Measurements from ENCODE around the gene CD59.

CD59 gene

GRCh38 chr11:33775467-33775807 lies 39.2 kb upstream of the CD59 start:
- no peak for TF ChIP-seq CTCF (IDR thresholded peaks at IDR 0.05; ENCODE audit: low read depth, low read length, missing control alignments)

GRCh38 chr11:33774736-33775466 lies 38.7 kb upstream of the CD59 start:
- no peak for TF ChIP-seq CTCF (IDR thresholded peaks at IDR 0.05; ENCODE audit: low read depth, low read length, missing control alignments)
- in situ Hi-C loops (cut with HindIII; ENCODE audit: low sequenced_read_pairs), result no loop called here
- no peak for DNase-seq (ENCODE audit: low read depth)
- H3K4me3 ChIP-seq (ENCODE audit: low read depth, low read length), result peak overlapping the region; percentile 93

More at GRCh38 chr11:33775467-33775807, 39.2 kb upstream of the CD59 start:
- H3K4me3 ChIP-seq (ENCODE audit: low read depth, low read length), result no peak overlapping the region
- in situ Hi-C loops (cut with HindIII; ENCODE audit: low sequenced_read_pairs), result no loop called here
- DNase-seq (ENCODE audit: low read depth), result no peak

DNA sequence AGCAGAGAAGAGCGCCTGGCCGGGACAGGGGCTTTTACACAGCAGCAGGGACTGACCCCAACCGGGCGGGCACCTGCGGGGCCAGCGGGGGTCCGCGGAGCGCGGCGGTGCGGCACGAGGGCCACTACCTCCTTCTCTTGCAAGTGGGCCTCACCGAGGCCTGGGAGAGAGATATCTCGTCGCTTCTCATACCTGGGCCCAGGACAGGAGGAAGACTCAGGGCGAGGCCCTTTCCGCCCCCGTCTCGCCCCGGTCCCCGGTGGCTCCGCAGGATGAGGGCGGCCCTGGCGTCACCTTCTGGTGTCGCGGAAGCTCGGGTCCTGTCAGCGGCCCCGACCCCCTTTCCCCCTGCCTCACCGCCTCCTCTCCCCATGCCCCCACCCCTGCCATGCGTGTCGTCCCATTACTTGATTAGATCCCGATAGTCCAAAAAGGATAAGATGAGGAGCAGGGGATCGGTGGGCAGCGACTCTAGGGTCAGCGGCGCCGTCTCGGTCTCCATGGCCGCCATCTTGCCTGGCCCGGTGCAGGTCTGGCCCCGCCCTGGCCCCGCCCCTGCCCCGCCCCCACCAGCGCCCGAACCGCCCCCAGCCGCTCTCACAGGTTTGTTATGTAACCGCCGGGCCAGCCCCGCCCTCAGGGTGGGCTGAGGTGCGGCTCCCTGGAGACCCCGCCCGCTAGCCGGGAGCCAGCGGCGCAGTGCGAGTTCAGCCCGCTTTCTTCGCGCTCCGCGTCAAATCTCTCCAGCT lies 37.9 kb upstream of the CD59 start, which contains the start of gene FBXO3:
FBXO3 (minus strand) TSS at position 534 of the 749 bp plus-strand sequence; CDS start at position 511, 23 bp downstream.
- peak; percentile 61 for DNase-seq (ENCODE audit: low read depth)
- H3K4me3 ChIP-seq (ENCODE audit: low read depth, low read length), result peak within 1 kb of the TSS; percentile 93
- no peak for TF ChIP-seq CTCF (IDR thresholded peaks at IDR 0.05; ENCODE audit: low read depth, low read length, missing control alignments)
- in situ Hi-C loops (cut with HindIII; ENCODE audit: low sequenced_read_pairs), result no loop called here

DNA sequence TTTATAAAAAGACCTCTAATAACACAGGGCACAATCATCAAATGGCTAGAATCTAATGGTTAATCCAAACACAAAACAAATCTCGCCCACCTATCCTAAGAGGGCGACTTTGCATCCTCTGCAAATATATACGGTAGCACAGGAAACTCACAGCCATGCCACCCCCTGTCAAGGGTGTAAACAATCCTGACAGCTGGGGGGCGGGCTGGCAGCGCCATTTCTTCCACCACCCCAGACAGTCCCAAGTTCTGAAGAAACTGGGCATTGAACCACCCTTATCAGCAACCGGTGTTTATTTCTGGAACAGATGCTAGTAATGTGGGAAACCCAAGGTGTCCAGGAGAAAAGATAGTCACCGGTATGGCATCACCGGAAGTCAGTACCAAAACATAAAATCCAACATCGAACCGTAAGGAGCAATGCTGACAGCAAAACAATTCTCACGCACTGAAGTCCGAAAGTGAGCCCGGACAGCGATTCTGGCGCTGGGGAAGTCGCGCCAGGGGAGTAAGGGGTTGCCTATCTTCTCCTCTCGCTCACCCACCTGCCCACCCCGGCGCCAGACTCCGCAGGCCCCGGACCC lies 37.3 kb upstream of the CD59 start:
- in situ Hi-C loops (cut with HindIII; ENCODE audit: low sequenced_read_pairs), result no loop called here
- TF ChIP-seq CTCF (IDR thresholded peaks at IDR 0.05; ENCODE audit: low read depth, low read length, missing control alignments), result no peak
- peak overlapping the region; percentile 93 for H3K4me3 ChIP-seq (ENCODE audit: low read depth, low read length)
- no peak for DNase-seq (ENCODE audit: low read depth)

DNA sequence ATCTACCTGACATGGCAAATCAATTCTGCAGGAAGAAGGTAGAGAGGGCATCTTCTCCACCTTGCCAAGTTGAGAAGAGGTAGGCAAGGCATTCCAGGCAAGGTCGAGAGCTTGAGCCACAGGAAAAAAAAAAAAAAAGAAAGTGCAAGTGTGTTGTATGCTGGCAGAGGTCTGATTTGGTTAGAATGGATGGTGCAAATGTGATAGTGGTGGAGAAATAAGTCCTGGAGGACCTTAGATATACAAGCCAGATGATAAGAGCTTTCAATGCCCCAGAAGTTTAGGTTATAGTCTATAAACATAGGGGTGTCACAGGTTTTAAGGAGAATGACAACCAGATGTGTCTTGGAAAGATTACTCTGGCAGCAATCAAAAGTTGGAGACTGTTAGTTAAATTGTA lies 36.6 kb upstream of the CD59 start:
- H3K4me3 ChIP-seq (ENCODE audit: low read depth, low read length), result peak overlapping the region; percentile 93
- TF ChIP-seq CTCF (IDR thresholded peaks at IDR 0.05; ENCODE audit: low read depth, low read length, missing control alignments), result no peak
- DNase-seq (ENCODE audit: low read depth), result no peak
- in situ Hi-C loops (cut with HindIII; ENCODE audit: low sequenced_read_pairs), result no loop called here

GRCh38 chr11:33772300-33772699 lies 36.1 kb upstream of the CD59 start:
- no peak overlapping the region for H3K4me3 ChIP-seq (ENCODE audit: low read depth, low read length)
- in situ Hi-C loops (cut with HindIII; ENCODE audit: low sequenced_read_pairs), result no loop called here
- no peak for TF ChIP-seq CTCF (IDR thresholded peaks at IDR 0.05; ENCODE audit: low read depth, low read length, missing control alignments)
- no peak for DNase-seq (ENCODE audit: low read depth)
